Peyer's patch (tissue), 4 donors: ENCODE measurements around the gene MSI2. TPM values are rescaled to one million over a fixed set of nuclear protein-coding genes. Genes with fewer than 3 reads are reported as not detected.

Source experiments
- DNase-seq, 3 donors: peaks; one replicate each; pipeline ENCODE4 v3.0.0-alpha.2; 2017 to 2019
- H3K27ac ChIP-seq, 4 donors: fragments of 200-600 bp; sonication (generic); one replicate each; pipeline ENCODE4 v1.5.1; 2016 to 2019
- H3K27me3 ChIP-seq, 2 donors: fragments of 200-600 bp; sonication (generic); one replicate each; pipeline ENCODE4 v1.5.1; 2019
- H3K36me3 ChIP-seq, 3 donors: fragments of 200-600 bp; sonication (generic); one replicate each; pipeline ENCODE4 v1.5.1; 2016 to 2019
- H3K4me1 ChIP-seq, 4 donors: fragments of 200-600 bp; sonication (generic); one replicate each; pipeline ENCODE4 v1.5.1; 2016 to 2019
- H3K4me3 ChIP-seq, 4 donors: fragments of 200-600 bp; sonication (generic); 1 replicate in 3 of 4; 2 replicates in 1 of 4; pipeline ENCODE4 v1.5.1; 2016 to 2019; ENCODE audit warnings: mild to moderate bottlenecking in 1 of 4
- H3K9me3 ChIP-seq, 4 donors: fragments of 200-600 bp; sonication (generic); one replicate each; pipeline ENCODE4 v1.5.1; 2016 to 2019; ENCODE audit warnings: mild to moderate bottlenecking in 1 of 4
- POLR2A ChIP-seq, 2 donors: fragments of 450-650 bp; IDR thresholded peaks; one replicate each; pipeline ENCODE4 v1.5.1; 2017; ENCODE audit warnings: antibody characterized with exemption in 2 of 2, mild to moderate bottlenecking in 2 of 2, moderate library complexity in 2 of 2
- total RNA-seq, 4 donors: library from RNA; depleted of rRNA; stranded (reverse); fragments of >200 nt; gene quantifications; one replicate each; pipeline ENCODE4 v1.1.0, GENCODE V29; 2016
- TF ChIP-seq, protein P1 (sequence below), 6 experiments: fragments of 450-650 bp in 4 of 6; fragments of 200-600 bp in 2 of 6; sonication (generic) in 1 of 6; IDR thresholded peaks; one replicate each; pipeline ENCODE4 v1.5.1; 2017 to 2019; ENCODE audit warnings: antibody characterized with exemption in 6 of 6, mild to moderate bottlenecking in 3 of 6, moderate library complexity in 1 of 6

Gene MSI2
- total RNA-seq, 4 donors from 2014 or later: 25.9 to 39.0 (median 29.2) TPM

DNA sequence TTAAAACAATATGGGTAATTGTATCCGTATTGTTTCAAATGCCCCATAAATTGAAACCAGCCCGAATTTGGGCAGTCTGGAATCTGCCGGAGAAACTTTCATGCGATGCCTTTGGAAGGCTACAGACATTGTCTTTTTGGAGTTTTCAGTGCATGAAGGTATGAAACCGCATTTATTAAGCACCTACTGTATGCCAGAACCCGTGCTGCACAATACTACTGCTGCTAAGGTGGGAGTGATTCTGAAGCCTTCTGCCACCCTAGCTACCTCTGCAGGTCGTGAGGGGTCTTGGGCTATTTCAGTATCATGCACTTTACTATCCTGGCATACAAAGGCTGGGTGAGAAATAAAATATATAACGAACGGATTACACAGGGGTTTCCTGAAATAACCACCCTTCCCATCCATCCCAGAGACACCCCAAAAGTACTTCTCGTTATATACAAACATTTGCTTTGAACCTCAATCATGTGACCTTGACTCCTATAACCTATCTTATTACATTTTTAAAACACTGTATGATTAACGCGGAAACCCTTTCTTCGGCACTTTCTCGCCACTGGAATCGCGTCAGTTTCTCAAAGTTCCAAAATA lies 1.0 kb upstream of the MSI2 start:
- H3K4me3 ChIP-seq: peak overlapping the region; percentile 87 to 98 (median 92)
- no peaks in the 10 kb centered on the region for H3K9me3 ChIP-seq
- no peak for DNase-seq
- no peaks in the 10 kb centered on the region for H3K27me3 ChIP-seq
- H3K27ac ChIP-seq: peak overlapping the region; percentile 89 to 95 (median 93)
- peaks cover 0 to 8% (median 1%) of the 10 kb centered on the region in 4 donors for H3K4me1 ChIP-seq
- TF ChIP-seq, protein P1, sequence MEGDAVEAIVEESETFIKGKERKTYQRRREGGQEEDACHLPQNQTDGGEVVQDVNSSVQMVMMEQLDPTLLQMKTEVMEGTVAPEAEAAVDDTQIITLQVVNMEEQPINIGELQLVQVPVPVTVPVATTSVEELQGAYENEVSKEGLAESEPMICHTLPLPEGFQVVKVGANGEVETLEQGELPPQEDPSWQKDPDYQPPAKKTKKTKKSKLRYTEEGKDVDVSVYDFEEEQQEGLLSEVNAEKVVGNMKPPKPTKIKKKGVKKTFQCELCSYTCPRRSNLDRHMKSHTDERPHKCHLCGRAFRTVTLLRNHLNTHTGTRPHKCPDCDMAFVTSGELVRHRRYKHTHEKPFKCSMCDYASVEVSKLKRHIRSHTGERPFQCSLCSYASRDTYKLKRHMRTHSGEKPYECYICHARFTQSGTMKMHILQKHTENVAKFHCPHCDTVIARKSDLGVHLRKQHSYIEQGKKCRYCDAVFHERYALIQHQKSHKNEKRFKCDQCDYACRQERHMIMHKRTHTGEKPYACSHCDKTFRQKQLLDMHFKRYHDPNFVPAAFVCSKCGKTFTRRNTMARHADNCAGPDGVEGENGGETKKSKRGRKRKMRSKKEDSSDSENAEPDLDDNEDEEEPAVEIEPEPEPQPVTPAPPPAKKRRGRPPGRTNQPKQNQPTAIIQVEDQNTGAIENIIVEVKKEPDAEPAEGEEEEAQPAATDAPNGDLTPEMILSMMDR (IDR thresholded peaks at IDR 0.05): no peak
- TF ChIP-seq POLR2A (IDR thresholded peaks at IDR 0.05): no peak
- H3K36me3 ChIP-seq: no peaks in the 10 kb centered on the region

DNA sequence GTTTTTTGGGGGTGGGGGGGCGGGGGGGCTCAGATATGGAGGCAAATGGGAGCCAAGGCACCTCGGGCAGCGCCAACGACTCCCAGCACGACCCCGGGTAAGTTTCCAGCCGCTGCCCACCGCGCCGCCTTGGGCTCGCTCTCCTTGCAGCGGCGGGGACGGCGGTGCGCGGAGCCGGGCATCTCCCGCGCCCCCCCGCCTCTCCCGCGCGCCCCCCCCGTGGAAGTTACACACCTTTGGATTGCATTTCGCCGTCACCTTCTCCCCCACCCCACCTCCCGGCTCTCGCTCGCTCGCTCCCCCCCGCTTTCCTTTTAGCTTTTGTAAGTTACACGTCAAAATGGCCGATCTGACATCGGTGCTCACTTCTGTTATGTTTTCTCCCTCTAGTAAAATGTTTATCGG lies 387 bp downstream of the MSI2 start:
- Histone ChIP-seq H3K9me3 (no peaks in the 10 kb centered on the region), H3K36me3 (no peaks in the 10 kb centered on the region), H3K4me1 (peaks cover 0 to 8% (median 1%) of the 10 kb centered on the region in 4 donors), H3K27ac (peak overlapping the region; percentile 89 to 95 (median 93)), H3K4me3 (peak overlapping the region; percentile 87 to 98 (median 92)), H3K27me3 (no peaks in the 10 kb centered on the region)
- DNase-seq: peak in 2 of 3 donors; percentile 37 to 58
- TF ChIP-seq, protein P1 (IDR thresholded peaks at IDR 0.05): no peak
- no peak for TF ChIP-seq POLR2A (IDR thresholded peaks at IDR 0.05)

DNA sequence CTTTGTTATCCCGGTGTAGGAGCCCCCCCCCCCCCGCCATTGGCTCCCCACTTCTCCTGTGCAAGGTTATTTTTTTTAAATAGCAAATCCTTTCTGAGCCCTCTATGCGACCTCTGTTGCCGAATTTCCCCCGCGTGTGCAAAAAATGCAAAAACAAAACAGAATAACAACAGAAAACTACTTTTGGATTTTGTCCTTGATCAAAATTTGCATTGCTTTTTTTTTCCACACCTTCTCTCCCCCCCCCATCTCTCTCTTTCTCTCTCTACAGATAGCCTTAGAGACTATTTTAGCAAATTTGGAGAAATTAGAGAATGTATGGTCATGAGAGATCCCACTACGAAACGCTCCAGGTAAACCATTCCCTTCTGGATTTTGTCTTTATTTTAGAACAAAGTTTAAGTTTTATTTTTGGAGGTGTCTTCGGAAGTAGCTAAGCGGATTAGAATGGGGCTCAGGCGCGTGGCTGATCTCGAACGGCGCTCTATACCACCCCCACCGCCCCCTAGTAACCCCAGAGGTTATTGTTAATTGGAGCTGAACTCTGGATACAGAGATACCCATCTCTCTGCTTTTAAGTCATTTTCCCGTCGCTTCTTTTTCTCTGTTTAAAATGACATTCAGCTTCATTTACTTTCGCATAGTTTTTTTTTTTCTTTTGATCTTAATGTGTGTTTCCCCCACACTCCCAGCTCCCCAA lies 1.0 kb downstream of the MSI2 start:
- Histone ChIP-seq H3K36me3 (peaks cover 0 to 5% (median 0%) of the 10 kb centered on the region in 3 donors), H3K27me3 (no peaks in the 10 kb centered on the region), H3K4me1 (peaks cover 0 to 8% (median 1%) of the 10 kb centered on the region in 4 donors), H3K27ac (peak overlapping the region in 3 of 4 donors; percentile 89 to 94 (median 92)), H3K4me3 (peak overlapping the region; percentile 87 to 98 (median 92)), H3K9me3 (no peaks in the 10 kb centered on the region)
- TF ChIP-seq, protein P1 (IDR thresholded peaks at IDR 0.05): no peak
- TF ChIP-seq POLR2A (IDR thresholded peaks at IDR 0.05): no peak
- DNase-seq: peak in 2 of 3 donors; percentile 35 to 62

DNA sequence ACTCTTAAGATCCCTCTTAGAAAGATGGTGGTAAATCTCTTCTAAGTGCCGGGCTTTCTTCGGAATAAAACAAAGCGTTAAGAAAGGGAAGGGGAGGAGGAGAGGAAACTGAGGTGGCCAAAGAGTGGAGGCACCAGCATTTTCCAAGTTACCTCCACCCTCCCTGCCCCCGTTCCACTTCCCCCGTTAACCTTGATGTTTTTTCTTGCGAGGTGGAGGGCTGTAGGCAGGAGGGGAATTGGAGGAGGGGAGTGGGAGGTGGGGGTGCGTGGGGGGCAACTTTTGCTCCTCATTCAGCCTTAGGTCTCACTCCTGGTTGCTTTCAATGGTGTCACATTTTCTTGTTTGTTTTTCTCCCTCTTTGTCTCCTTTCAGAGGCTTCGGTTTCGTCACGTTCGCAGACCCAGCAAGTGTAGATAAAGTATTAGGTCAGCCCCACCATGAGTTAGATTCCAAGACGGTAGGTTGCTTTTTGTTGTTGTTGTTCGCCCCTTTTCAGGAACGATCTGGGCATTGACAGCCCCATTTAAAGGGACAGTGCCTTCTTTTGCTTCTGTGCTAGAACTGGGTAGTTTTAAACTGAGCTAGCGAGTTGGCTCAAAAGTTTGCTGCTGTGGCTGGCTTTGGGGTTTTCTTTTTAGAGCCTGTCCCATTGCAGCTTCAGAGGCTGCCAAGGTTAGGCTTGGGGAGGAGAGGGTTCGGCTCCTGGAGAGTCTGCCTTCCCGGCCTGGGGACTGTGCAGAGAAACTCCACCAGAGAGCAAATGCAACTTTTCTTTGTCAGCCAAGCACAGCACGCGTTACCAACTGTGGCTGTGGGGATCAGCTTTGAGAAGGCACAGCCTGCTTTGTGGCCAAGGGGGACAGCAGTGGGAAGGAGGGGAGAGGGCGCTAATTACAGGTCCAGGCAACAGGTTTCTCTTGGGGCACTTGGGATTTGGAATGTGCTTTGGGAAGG lies 1.9 kb downstream of the MSI2 start:
- peak overlapping the region; percentile 87 to 98 (median 92) for H3K4me3 ChIP-seq
- TF ChIP-seq, protein P1 (IDR thresholded peaks at IDR 0.05): no peak
- TF ChIP-seq POLR2A (IDR thresholded peaks at IDR 0.05): no peak
- no peak for DNase-seq

DNA sequence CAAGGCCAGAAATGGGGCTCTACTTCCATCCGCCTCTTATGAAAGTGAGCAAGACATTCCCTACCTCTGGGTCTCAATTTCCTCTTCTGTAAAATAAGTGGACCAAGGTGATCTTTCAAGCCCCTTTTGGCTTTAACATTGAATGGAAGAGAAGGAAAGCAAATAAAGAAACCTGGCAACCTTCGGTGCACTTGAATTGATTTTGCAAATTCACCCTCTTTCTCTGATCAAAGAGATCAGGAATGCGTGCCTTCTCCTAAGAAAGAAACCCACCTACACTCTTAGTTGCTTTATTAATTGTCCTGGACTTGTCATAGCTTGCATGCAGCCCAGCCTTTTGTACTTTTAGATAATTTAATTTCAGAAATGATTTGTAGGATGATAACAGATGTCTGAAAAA lies 3.0 kb downstream of the MSI2 start:
- H3K4me3 ChIP-seq: no peak overlapping the region
- H3K27me3 ChIP-seq: no peaks in the 10 kb centered on the region
- DNase-seq: no peak
- H3K4me1 ChIP-seq: peaks cover 0 to 8% (median 1%) of the 10 kb centered on the region in 4 donors
- H3K9me3 ChIP-seq: no peaks in the 10 kb centered on the region
- no peak for TF ChIP-seq POLR2A (IDR thresholded peaks at IDR 0.05)
- TF ChIP-seq, protein P1 (IDR thresholded peaks at IDR 0.05): no peak
- H3K27ac ChIP-seq: no peak overlapping the region
- peaks cover 0 to 10% (median 0%) of the 10 kb centered on the region in 3 donors for H3K36me3 ChIP-seq

More for the DNA sequence above, 1.9 kb downstream of the MSI2 start:
- peaks cover 0 to 10% (median 0%) of the 10 kb centered on the region in 3 donors for H3K36me3 ChIP-seq
- H3K4me1 ChIP-seq: peaks cover 0 to 8% (median 1%) of the 10 kb centered on the region in 4 donors
- H3K9me3 ChIP-seq: no peaks in the 10 kb centered on the region
- peak overlapping the region in 1 of 4 donors; percentile 92 for H3K27ac ChIP-seq
- H3K27me3 ChIP-seq: no peaks in the 10 kb centered on the region
